GM23338 (cell line): ENCODE measurements around the gene G3BP1.
"Not testable (repeated sequence)": the region's sequence is repeated elsewhere in the genome, so short reads cannot be mapped to it uniquely, and the experiment has no call there.

Experiments used
- CTCF ChIP-seq, 2 experiments: fragments of 200-600 bp in 1 of 2; sonication (generic) in 1 of 2; conservative IDR thresholded peaks; 2 replicates each; pipeline versions ENCODE4 v1.5.1 to v1.6.1; 2016 to 2017; ENCODE audit warnings: antibody characterized with exemption in 2 of 2, low read depth in 2 of 2, mild to moderate bottlenecking in 2 of 2, moderate library complexity in 1 of 2
- EZH2 ChIP-seq: fragments of 200-600 bp; sonication (generic); IDR thresholded peaks from one replicate; pipeline ENCODE4 v1.8.0; 2017; ENCODE audit warnings: antibody characterized with exemption, mild to moderate bottlenecking, low read depth; ENCODE audit not compliant: unreplicated experiment
- EZH2phosphoT487 ChIP-seq: fragments of 200-600 bp; sonication (generic); IDR thresholded peaks from one replicate; pipeline ENCODE4 v1.8.1; 2018; ENCODE audit warnings: antibody characterized with exemption; ENCODE audit not compliant: unreplicated experiment
- POLR2AphosphoS5 ChIP-seq: IDR thresholded peaks from 2 replicates; pipeline ENCODE4 v1.6.1; 2016; ENCODE audit warnings: antibody characterized with exemption, low read depth
- REST ChIP-seq: IDR thresholded peaks from one replicate; pipeline ENCODE4 v1.6.1; 2018; ENCODE audit warnings: antibody characterized with exemption; ENCODE audit not compliant: unreplicated experiment
- ZNF331 ChIP-seq: fragments of 250-450 bp; sonication (Bioruptor Pico); IDR thresholded peaks from 2 replicates; pipeline ENCODE4 v1.5.0; 2020; ENCODE audit warnings: low read depth, mild to moderate bottlenecking, moderate library complexity

GRCh38 chr5:151860867-151861266 lies 89.1 kb downstream of the G3BP1 start:
- TF ChIP-seq CTCF (conservative IDR thresholded peaks at IDR 0.05; ENCODE audit: low read depth in 2 of 2); POLR2AphosphoS5; EZH2phosphoT487; EZH2; REST; ZNF331 (CRISPR knock-in tag): not testable (repeated sequence)
